Right atrium auricular region (tissue), 2 donors: ENCODE data around the gene HMGXB3. TPM values are rescaled to one million over a fixed set of nuclear protein-coding genes. Genes with fewer than 3 reads are reported as not detected.

ENCODE experiments used
- DNase-seq: peaks from one replicate; pipeline ENCODE4 v3.0.0-alpha.2; 2019; ENCODE audit warnings: low spot score
- H3K27ac ChIP-seq, 2 donors: fragments of 200-600 bp; sonication (generic); 1 replicate in 1 of 2; 2 replicates in 1 of 2; pipeline ENCODE4 v1.5.1; 2016 to 2019
- H3K27me3 ChIP-seq, 2 donors: fragments of 200-600 bp; sonication (generic); one replicate each; pipeline versions ENCODE4 v1.5.1 to v1.6.0; 2017 to 2019
- H3K36me3 ChIP-seq: fragments of 200-600 bp; sonication (generic); one replicate; pipeline ENCODE4 v1.5.1; 2016
- H3K4me1 ChIP-seq, 2 donors: fragments of 200-600 bp; sonication (generic); one replicate each; pipeline versions ENCODE4 v1.5.1 to v1.6.0; 2017 to 2019
- H3K4me3 ChIP-seq, 2 donors: fragments of 200-600 bp; sonication (generic); 1 replicate in 1 of 2; 2 replicates in 1 of 2; pipeline ENCODE4 v1.5.1; 2017 to 2019; ENCODE audit warnings: mild to moderate bottlenecking in 1 of 2, moderate library complexity in 1 of 2
- H3K9me3 ChIP-seq, 2 donors: fragments of 200-600 bp; sonication (generic); one replicate each; pipeline ENCODE4 v1.5.1; 2019
- CTCF ChIP-seq, 2 donors: fragments of 200-600 bp; sonication (generic); IDR thresholded peaks; one replicate each; pipeline ENCODE4 v1.5.1; 2019; ENCODE audit warnings: antibody characterized with exemption in 2 of 2
- total RNA-seq, 2 donors: library from RNA; depleted of rRNA; stranded (reverse); fragments of >200 nt; gene quantifications; one replicate each; pipeline ENCODE4 v1.1.0, GENCODE V29; 2016

HMGXB3 gene
- total RNA-seq, 2 donors from 2014 or later = 18.4 to 21.1 TPM

DNA sequence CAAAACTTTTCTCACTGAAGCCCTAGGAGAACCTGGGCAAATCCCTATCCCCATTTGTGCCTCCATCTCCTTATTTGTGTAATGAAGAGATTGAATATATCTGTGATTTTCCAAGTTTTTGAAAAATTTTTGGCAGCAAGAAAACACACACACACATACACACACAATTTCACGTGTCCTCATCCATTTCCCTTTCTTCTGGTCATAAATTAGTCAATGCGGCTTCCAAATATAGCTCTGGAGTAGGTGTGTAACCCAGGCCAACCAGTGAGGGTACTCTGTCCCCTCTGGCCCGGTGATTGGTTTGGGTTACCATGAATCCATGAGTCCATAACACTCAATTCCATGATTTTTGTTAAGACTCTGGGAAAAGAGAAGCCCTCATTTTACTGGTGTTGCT is 73.1 kb downstream of the HMGXB3 start:
- Histone ChIP-seq H3K9me3 (no peaks in the 10 kb centered on the region), H3K4me1 (no peaks in the 10 kb centered on the region), H3K36me3 (no peaks in the 10 kb centered on the region), H3K27me3 (no peaks in the 10 kb centered on the region), H3K27ac (no peak overlapping the region), H3K4me3 (no peak overlapping the region)
- DNase-seq = peak; percentile 23
- TF ChIP-seq CTCF (IDR thresholded peaks at IDR 0.05) = no peak

DNA sequence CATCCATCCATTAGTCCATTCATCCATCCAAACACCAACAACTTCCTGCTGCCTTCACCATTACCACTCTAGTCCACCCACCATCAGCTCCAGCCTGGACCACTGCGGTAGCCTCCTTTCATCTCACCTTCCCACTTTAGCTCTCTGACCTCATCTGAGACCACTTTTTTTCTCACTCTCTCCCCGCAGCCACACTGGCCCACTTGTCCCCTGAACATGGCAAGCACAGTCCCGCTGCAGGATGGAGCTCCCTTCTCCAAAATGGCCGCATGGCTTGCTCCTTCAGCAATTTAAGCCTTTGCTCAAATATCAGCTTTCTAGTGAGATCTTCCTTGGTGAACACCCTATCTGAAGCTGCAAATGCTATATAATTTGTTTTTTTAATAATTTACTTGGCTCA is 74.7 kb downstream of the HMGXB3 start:
- DNase-seq = peak; percentile 26
- no peaks in the 10 kb centered on the region for H3K36me3 ChIP-seq

GRCh38 chr5:150075806-150076205 is 75.3 kb downstream of the HMGXB3 start:
- no peaks in the 10 kb centered on the region for H3K9me3 ChIP-seq
- DNase-seq = peak; percentile 50
- H3K36me3 ChIP-seq = no peaks in the 10 kb centered on the region
- no peak overlapping the region for H3K27ac ChIP-seq
- no peak overlapping the region for H3K4me3 ChIP-seq
- H3K27me3 ChIP-seq = no peaks in the 10 kb centered on the region
- TF ChIP-seq CTCF (IDR thresholded peaks at IDR 0.05) = no peak
- no peaks in the 10 kb centered on the region for H3K4me1 ChIP-seq

More for the DNA sequence above, 74.7 kb downstream of the HMGXB3 start:
- Histone ChIP-seq H3K4me1 (no peaks in the 10 kb centered on the region), H3K27me3 (no peaks in the 10 kb centered on the region), H3K9me3 (no peaks in the 10 kb centered on the region), H3K4me3 (no peak overlapping the region), H3K27ac (no peak overlapping the region)
- no peak for TF ChIP-seq CTCF (IDR thresholded peaks at IDR 0.05)

GRCh38 chr5:150077060-150077459 is 76.5 kb downstream of the HMGXB3 start:
- peak; percentile 23 for DNase-seq
- Histone ChIP-seq H3K9me3 (no peaks in the 10 kb centered on the region), H3K4me1 (peaks cover 0 to 9% of the 10 kb centered on the region in 2 donors), H3K27me3 (no peaks in the 10 kb centered on the region), H3K36me3 (no peaks in the 10 kb centered on the region), H3K4me3 (no peak overlapping the region), H3K27ac (no peak overlapping the region)
- no peak for TF ChIP-seq CTCF (IDR thresholded peaks at IDR 0.05)

GRCh38 chr5:150077996-150078801 is 77.7 kb downstream of the HMGXB3 start:
- Histone ChIP-seq H3K4me1 (peaks cover 0 to 9% of the 10 kb centered on the region in 2 donors), H3K36me3 (no peaks in the 10 kb centered on the region), H3K9me3 (no peaks in the 10 kb centered on the region), H3K4me3 (no peak overlapping the region), H3K27me3 (no peaks in the 10 kb centered on the region), H3K27ac (no peak overlapping the region)
- TF ChIP-seq CTCF (IDR thresholded peaks at IDR 0.05) = no peak
- DNase-seq = peak; percentile 23
